Measurements from ENCODE around the gene TSSC4.

DNA sequence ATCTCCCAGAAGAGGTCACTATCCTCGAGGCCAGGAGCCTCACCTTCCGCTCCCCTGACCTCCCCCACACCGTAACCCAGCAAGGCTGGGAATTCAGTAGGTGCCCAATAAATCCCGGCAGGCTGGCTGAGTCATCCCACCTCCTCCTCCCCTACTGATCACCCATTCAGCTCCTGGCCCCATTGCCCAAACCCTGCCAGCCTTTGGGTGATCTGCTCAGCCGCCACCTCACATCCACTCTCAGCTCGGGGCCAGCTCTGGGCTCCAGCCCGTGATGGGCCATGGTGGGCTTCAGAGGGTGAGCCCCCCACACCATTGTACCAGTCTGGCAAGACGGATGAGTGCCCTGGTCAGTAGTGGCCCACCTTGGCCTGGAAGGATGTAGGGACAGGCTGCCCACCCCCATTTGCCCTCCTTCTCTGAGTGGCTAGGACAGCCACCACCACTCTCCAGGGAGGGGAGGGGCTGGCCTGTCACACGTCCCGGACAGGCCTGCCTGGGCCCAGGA, 35.5 kb downstream of the TSSC4 start:
- no peak for TF ChIP-seq CTCF (IDR thresholded peaks at IDR 0.05; ENCODE audit: low read depth, low read length, poor library complexity, severe bottlenecking)
- TF ChIP-seq EZH2phosphoT487 (IDR thresholded peaks at IDR 0.05; ENCODE audit: borderline replicate concordance, low read length), result no peak

Data from DOHH2 (cell line).